ENCODE results near the gene ERMN. TPM values are rescaled to one million over a fixed set of nuclear protein-coding genes. Genes with fewer than 3 reads are reported as not detected.
"Not testable (repeated sequence)": the region's sequence is repeated elsewhere in the genome, so short reads cannot be mapped to it uniquely, and the experiment has no call there.

The ERMN gene
- total RNA-seq, 8 experiments from 2014 or later = 0.05 to 6.6 (median 0.32) TPM; not detected in 1

DNA sequence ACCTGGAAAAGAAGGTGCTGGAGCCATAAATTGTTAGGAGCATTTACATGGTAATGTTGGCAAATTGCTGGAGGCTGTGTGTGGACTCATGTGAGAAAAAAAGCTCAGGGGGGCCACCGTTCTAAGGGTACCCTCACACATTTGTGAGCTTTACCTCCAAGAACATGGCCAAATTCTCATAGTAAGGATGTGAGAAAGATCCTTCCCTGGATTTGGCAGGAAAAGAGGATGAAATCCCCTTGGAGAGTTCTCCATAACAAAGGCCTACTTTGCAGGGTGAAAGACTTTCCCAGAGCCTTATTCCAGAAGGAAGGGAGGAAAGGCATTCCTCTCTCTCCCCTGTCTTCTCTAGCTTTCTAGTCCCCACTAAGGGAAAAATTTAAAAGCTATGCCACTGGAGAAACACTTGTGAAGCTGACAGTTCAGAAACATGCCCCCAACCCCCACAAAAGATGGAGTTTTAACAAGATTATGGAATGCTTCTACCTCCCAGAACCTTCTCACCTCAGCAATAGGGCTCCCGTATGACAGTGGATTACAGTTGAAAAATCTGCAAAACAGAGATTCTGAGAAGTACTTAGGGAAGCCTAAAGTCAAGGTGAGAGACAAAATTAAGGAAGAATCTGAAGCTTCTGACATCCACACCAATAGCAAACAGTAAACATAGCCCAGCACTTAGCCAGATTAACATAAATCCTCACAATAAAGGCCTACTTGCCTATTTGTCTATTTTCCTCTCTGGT, 20.2 kb upstream of the ERMN start:
- 40 to 89% (median 80%) methylated on average over 1 to 2 of the region's 2 CpGs; no CpG with 5 or more reads in 1 of the 10 experiments for WGBS, 10 experiments
- no peak for ATAC-seq (replicated peaks in 6 of 8)
- H3K4me1 ChIP-seq (replicated peaks in 1 of 2) = no peaks in the 10 kb centered on the region
- in situ Hi-C loops (cut with MboI; ENCODE audit: low pct_unique_long_range_greater_than_20kb in 2 of 9, low sequenced_read_pairs in 9 of 9, unreplicated experiment in 9 of 9) = loop anchor here in 1 of 9 experiments (25.0 kb wide), 1 partner anchor 666 kb away; no protein-coding TSS in a partner anchor
- H3K27ac ChIP-seq = no peak overlapping the region
- no peak overlapping the region for H3K4me3 ChIP-seq

DNA sequence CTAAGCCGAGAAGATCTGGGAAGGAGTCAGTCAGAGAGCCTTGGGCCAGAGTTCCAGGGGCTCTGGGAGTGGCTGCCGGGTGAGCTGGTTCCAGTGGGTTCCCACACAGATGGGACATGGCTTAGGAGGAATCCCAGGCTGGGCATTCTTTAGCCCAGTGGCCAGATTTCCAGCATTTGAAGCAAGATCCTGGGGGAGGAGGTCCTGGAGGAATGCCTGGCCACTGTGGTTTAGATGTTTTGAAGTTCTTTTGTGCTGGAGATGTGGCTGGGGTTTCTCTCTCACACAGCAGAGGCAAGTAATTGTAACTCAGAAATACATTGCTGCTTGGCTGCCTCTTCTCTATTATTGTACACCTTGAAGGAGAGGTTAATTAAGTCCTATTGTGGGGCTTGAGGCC, 15.8 kb upstream of the ERMN start:
- in situ Hi-C loops (cut with MboI; ENCODE audit: low pct_unique_long_range_greater_than_20kb in 2 of 9, low sequenced_read_pairs in 9 of 9, unreplicated experiment in 9 of 9) = loop anchor here in 1 of 9 experiments (25.0 kb wide), 1 partner anchor 671 kb away; no protein-coding TSS in a partner anchor
- WGBS, 10 experiments = 100% methylated on average over 1 of the region's 2 CpGs; no CpG with 5 or more reads in 9 of the 10 experiments
- H3K4me3 ChIP-seq; H3K27ac ChIP-seq; H3K4me1 ChIP-seq (replicated peaks in 1 of 2); ATAC-seq (replicated peaks in 6 of 8): not testable (repeated sequence)

DNA sequence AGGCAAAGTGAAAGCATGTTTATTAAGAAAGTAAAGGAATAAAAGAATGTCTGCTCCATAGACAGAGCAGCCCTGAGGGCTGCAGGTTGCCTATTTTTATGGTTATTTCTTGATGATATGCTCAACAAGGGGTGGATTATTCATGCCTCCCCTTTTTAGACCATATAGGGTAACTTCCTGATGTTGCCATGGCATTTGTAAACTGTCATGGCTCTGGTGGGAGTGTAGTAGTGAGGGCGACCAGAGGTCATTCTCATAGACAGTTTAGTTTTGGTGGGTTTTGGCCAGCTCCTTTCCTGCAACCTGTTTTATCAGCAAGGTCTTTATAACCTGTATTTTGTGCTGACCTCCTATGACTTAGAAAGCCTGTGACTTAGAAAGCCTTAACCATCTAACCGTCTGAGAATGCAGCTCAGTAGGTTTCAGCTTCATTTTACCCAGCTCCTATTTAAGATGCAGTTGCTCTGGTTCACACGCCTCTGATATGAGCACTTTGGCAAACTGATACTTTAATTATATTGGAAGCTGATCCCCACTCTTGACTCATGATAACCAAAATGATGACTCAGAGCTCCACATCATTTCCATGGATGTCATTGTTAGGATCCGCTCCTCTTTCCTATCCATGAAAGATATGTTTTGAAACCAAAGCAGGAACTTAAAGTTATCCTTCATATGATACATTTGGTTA, 14.5 kb upstream of the ERMN start:
- H3K4me1 ChIP-seq (replicated peaks in 1 of 2) = peaks cover 0 to 5% of the 10 kb centered on the region in 2 donors
- no peak overlapping the region for H3K27ac ChIP-seq
- 30 to 100% (median 73%) methylated on average over 1 to 4 of the region's 4 CpGs; no CpG with 5 or more reads in 1 of the 10 experiments for WGBS, 10 experiments
- no peak for ATAC-seq (replicated peaks in 6 of 8)
- no peak overlapping the region for H3K4me3 ChIP-seq
- in situ Hi-C loops (cut with MboI; ENCODE audit: low pct_unique_long_range_greater_than_20kb in 2 of 9, low sequenced_read_pairs in 9 of 9, unreplicated experiment in 9 of 9) = loop anchor here in 1 of 9 experiments (25.0 kb wide), 1 partner anchor 672 kb away; no protein-coding TSS in a partner anchor

DNA sequence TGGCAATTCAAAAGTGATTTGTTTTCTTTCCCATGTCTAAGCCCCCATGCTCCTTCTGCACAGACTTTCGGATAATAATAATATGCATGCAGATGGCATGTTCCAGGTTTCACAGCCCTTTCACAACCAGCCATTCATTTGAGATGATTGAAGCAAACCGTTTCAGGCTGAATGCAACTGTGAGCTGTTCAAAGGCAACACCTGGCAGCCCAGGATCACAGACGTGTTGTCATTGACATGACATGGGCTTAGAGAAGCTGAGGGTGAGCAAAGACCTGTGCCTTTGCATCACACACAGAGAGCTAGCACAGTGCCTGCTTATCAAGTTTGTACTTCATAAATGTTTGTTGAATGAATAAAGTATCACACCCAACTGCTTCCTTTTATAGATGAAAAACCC, 12.4 kb upstream of the ERMN start:
- Histone ChIP-seq H3K27ac (no peak overlapping the region), H3K4me1 (replicated peaks in 1 of 2) (peaks cover 0 to 5% of the 10 kb centered on the region in 2 donors), H3K4me3 (no peak overlapping the region)
- 50 to 100% (median 73%) methylated on average over 1 to 3 of the region's 3 CpGs; no CpG with 5 or more reads in 4 of the 10 experiments for WGBS, 10 experiments
- in situ Hi-C loops (cut with MboI; ENCODE audit: low pct_unique_long_range_greater_than_20kb in 2 of 9, low sequenced_read_pairs in 9 of 9, unreplicated experiment in 9 of 9) = loop anchor here in 1 of 9 experiments (25.0 kb wide), 1 partner anchor 674 kb away; no protein-coding TSS in a partner anchor
- ATAC-seq (replicated peaks in 6 of 8) = no peak

DNA sequence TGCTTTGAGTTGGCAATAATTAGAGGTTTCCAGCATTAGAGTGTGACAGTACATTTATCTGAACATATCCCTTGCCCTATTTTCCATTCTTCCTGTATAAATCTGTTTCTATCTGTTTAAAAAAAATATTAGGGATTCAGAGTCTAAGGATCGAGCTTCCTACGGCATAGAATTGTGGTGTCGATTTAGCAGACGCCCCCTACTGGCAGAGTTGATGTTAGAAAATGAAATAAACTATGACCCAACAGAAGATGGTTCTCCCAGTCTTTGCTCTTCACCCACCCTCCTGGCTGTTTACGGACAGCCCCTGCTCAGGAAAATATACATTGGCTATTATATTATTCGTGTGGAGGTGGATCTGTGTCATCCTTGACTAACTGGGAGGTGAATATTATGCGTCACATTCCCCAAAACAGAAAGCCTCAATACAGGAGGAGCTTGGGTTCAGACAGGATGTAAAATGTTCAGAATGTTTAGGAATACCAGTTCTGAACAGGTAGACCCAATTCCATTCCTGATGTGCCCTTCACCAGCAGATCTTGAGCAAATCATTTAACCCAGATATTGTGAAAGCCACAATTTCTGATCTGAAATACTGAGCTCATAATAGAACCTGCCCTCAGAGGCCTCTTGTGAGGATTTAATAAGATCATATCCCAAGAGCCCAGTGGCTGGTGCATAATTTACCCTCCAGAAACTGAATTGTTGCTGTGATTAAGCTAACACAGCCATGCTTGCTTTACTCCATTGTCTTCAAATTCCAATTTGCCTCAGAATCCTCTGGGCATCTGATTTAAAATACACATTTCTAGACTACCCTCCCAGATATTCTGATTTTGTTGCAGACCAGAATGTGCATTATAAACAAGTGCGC, 10.8 kb upstream of the ERMN start:
- Histone ChIP-seq H3K27ac (no peak overlapping the region), H3K4me3 (no peak overlapping the region), H3K4me1 (replicated peaks in 1 of 2) (peaks cover 0 to 5% of the 10 kb centered on the region in 2 donors)
- in situ Hi-C loops (cut with MboI; ENCODE audit: low pct_unique_long_range_greater_than_20kb in 2 of 9, low sequenced_read_pairs in 9 of 9, unreplicated experiment in 9 of 9) = loop anchor here in 1 of 9 experiments (25.0 kb wide), 1 partner anchor 676 kb away; no protein-coding TSS in a partner anchor
- ATAC-seq (replicated peaks in 6 of 8) = peak in 3 of 8 experiments; percentile 44 to 67 (median 63)
- 18 to 82% (median 47%) methylated on average over 1 to 8 of the region's 8 CpGs for WGBS, 10 experiments

DNA sequence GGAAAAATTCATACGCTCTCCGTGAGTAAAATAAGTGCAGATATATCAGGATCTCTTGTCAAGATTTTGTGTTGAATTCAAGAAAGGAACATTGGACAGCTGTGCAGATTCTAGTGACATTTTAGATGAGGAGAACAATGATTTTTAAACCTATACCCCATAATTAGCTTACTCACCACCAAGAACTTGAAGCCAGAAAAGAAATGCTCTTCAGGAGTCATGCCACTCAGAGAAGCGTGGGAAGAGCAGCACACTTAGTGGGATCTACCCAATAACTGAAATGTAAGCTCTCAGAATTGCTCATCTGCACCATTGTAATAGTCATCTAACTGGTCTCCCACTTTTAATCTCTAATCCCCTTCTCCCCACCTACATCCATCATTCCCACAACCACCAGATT, 9.2 kb upstream of the ERMN start:
- Histone ChIP-seq H3K27ac (no peak overlapping the region), H3K4me3 (no peak overlapping the region), H3K4me1 (replicated peaks in 1 of 2) (peaks cover 0 to 5% of the 10 kb centered on the region in 2 donors)
- in situ Hi-C loops (cut with MboI; ENCODE audit: low pct_unique_long_range_greater_than_20kb in 2 of 9, low sequenced_read_pairs in 9 of 9, unreplicated experiment in 9 of 9) = loop anchor here in 1 of 9 experiments (25.0 kb wide), 1 partner anchor 678 kb away; no protein-coding TSS in a partner anchor
- 78 to 100% (median 96%) methylated on average over 1 to 3 of the region's 3 CpGs; no CpG with 5 or more reads in 1 of the 10 experiments for WGBS, 10 experiments
- ATAC-seq (replicated peaks in 6 of 8) = no peak

DNA sequence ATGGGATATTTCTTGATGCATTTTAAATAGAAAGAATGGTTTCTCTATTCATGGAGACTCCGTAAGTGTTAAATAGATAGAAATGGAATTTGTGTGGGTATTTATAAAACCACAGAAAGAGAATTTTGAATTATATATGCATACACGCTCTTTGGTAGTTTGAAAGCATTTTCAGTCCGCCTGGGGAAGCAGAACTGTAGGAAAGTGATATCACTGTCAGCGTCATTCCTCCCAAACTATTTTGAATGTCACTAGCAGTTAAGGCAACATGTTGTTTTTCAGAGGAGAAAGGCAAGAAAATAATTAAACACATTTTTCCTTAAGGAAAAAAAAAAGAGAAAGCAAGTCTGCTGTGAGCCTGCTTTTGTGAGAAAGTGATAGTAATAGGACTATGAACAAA, 8.7 kb upstream of the ERMN start:
- ATAC-seq (replicated peaks in 6 of 8) = no peak
- H3K27ac ChIP-seq = no peak overlapping the region
- H3K4me3 ChIP-seq = no peak overlapping the region
- H3K4me1 ChIP-seq (replicated peaks in 1 of 2) = peaks cover 0 to 5% of the 10 kb centered on the region in 2 donors
- in situ Hi-C loops (cut with MboI; ENCODE audit: low pct_unique_long_range_greater_than_20kb in 2 of 9, low sequenced_read_pairs in 9 of 9, unreplicated experiment in 9 of 9) = loop anchor here in 1 of 9 experiments (25.0 kb wide), 1 partner anchor 678 kb away; no protein-coding TSS in a partner anchor
- 4 to 98% (median 85%) methylated on average over 1 to 4 of the region's 4 CpGs for WGBS, 10 experiments

DNA sequence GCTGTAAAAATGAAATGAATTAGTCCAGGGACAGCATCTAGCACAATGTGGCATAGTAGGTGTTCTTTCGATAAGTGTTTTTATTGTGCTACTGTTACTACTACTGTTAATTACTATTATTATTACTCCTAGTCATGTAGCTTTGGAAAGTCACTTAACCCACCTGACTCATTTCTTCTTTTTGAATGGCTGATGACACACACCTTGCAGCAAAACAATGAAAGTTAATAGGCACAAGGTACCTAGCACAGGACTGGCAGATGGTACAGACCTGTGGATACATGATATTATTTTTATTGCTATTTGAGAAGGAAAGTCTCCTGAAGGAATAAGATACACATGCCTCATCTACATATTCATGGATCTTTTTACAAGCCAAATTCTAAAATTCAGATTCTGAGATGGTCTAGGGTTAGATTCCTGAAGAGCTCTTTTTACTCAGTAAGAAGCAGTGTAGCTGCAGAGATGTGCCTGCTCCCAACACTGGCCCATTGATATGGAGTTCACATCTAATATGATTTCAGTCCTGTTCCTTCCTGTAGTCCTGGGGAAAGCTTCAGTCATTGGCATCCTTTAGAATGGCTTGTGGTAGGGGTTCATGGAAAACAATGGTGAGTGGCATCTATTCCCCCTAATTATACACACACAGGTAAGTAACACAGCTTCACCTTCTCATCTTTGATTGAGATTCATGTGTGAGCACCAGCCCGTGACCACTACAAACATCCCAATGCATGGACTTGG, 7.9 kb upstream of the ERMN start:
- H3K27ac ChIP-seq = no peak overlapping the region
- no peak overlapping the region for H3K4me3 ChIP-seq
- no peak for ATAC-seq (replicated peaks in 6 of 8)
- in situ Hi-C loops (cut with MboI; ENCODE audit: low pct_unique_long_range_greater_than_20kb in 2 of 9, low sequenced_read_pairs in 9 of 9, unreplicated experiment in 9 of 9) = loop anchor here in 1 of 9 experiments (25.0 kb wide), 1 partner anchor 679 kb away; no protein-coding TSS in a partner anchor
- 43 to 100% (median 90%) methylated on average over 1 to 2 of the region's 2 CpGs; no CpG with 5 or more reads in 4 of the 10 experiments for WGBS, 10 experiments
- peaks cover 0 to 5% of the 10 kb centered on the region in 2 donors for H3K4me1 ChIP-seq (replicated peaks in 1 of 2)

DNA sequence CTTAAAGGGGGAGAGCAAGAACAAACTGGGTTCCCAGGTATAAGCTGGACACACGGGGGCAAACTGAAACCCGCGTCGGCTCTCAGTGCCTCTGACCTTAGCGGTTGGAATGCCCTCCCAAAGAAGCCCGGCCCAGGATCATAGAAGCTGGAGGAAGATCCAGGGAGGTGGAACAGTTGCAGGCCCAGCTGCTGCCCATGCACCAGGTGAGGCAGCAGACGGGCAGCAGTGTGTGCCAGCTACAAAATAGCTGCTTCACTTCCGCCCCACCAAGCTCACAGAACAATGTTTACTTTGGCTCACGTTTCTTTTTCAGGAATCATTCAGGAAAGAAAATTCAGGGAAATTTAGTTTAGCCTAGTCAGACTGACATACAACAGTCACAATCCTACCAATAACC, 3.9 kb upstream of the ERMN start:
- Histone ChIP-seq H3K4me3 (no peak overlapping the region), H3K27ac (no peak overlapping the region), H3K4me1 (replicated peaks in 1 of 2) (peaks cover 12% of the 10 kb centered on the region in 2 donors)
- WGBS, 10 experiments = 50 to 100% (median 83%) methylated on average over 1 to 4 of the region's 9 CpGs; no CpG with 5 or more reads in 2 of the 10 experiments
- in situ Hi-C loops (cut with MboI; ENCODE audit: low pct_unique_long_range_greater_than_20kb in 2 of 9, low sequenced_read_pairs in 9 of 9, unreplicated experiment in 9 of 9) = loop anchor here in 1 of 9 experiments (25.0 kb wide), 1 partner anchor 683 kb away; no protein-coding TSS in a partner anchor
- ATAC-seq (replicated peaks in 6 of 8) = no peak

DNA sequence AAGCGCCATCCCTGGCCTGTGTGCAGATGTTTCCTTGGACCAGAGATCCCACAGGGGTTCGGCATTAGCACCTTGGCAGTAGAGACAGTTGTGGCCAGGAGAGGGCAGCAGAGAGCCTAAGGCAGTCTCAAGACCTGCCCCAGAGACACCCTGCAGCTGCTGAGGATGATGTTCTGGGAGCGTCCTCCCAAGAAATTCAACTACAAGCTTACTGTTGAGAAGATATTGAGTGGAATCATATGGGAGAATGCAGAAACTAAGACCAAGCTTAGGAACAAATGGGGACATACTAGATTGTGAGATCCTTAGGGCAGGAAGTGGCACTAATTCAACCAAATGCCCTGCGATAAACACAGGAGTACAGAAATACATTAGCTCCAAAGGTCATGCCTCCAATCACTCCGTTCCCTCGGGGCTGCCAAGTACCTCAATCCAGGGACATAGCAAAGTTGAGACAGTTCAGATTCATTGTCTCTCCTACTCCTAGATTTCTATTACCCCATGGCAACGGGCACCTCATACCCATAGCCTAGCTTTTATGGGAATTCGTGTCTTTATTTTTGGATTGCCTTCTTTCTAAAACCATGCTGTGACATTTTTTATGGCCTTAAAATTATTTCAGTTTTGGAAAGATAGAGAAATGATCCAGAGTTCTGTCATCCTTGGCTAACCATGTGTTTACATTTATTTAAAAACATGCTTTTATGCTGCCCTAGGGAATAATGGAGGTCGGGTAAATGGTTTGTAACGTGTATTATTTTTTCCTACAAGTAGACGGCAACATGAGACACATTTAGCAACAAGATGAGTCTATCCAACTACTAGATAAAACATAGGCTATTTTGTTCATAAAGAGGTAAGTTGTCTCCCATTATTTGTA, 2.2 kb upstream of the ERMN start:
- WGBS, 10 experiments = 4 to 92% (median 69%) methylated on average over 2 to 11 of the region's 11 CpGs
- H3K27ac ChIP-seq = no peak overlapping the region
- in situ Hi-C loops (cut with MboI; ENCODE audit: low pct_unique_long_range_greater_than_20kb in 2 of 9, low sequenced_read_pairs in 9 of 9, unreplicated experiment in 9 of 9) = loop anchor here in 1 of 9 experiments (25.0 kb wide), 1 partner anchor 684 kb away; no protein-coding TSS in a partner anchor
- peaks cover 12% of the 10 kb centered on the region in 2 donors for H3K4me1 ChIP-seq (replicated peaks in 1 of 2)
- peak; percentile 66 to 100 (median 80) for ATAC-seq (replicated peaks in 6 of 8)
- H3K4me3 ChIP-seq = no peak overlapping the region

DNA sequence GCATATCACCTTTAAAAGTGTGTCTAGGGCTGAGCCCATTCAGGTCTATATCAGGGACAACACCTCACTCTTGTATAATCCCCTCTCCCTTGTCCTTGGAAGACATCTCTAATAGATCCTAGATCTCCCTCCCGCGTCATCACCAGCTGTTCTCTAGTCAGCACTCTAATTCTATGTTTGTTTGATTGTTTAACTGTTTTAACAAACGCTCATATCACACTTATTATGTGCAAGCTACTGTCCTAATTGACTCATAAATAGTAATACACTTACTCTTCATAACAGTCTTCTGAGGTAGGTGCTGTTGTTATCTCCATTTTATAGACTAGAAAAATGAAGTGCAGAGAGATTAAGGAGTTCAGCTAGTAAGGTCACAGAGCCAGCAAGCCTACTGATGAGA, 1.6 kb upstream of the ERMN start:
- in situ Hi-C loops (cut with MboI; ENCODE audit: low pct_unique_long_range_greater_than_20kb in 2 of 9, low sequenced_read_pairs in 9 of 9, unreplicated experiment in 9 of 9) = loop anchor here in 1 of 9 experiments (25.0 kb wide), 1 partner anchor 685 kb away; no protein-coding TSS in a partner anchor
- peaks cover 12% of the 10 kb centered on the region in 2 donors for H3K4me1 ChIP-seq (replicated peaks in 1 of 2)
- H3K27ac ChIP-seq = no peak overlapping the region
- peak in 1 of 8 experiments; percentile 19 for ATAC-seq (replicated peaks in 6 of 8)
- no peak overlapping the region for H3K4me3 ChIP-seq
- 67 to 93% (median 79%) methylated on average over 2 to 3 of the region's 3 CpGs for WGBS, 10 experiments

Data from motor neuron (in vitro differentiated cells).